ENCODE data around the gene GDF9. TPM values are rescaled to one million over a fixed set of nuclear protein-coding genes. Genes with fewer than 3 reads are reported as not detected.

Gene GDF9
- total RNA-seq, 1 experiment from 2014 or later = 0.42 TPM

DNA sequence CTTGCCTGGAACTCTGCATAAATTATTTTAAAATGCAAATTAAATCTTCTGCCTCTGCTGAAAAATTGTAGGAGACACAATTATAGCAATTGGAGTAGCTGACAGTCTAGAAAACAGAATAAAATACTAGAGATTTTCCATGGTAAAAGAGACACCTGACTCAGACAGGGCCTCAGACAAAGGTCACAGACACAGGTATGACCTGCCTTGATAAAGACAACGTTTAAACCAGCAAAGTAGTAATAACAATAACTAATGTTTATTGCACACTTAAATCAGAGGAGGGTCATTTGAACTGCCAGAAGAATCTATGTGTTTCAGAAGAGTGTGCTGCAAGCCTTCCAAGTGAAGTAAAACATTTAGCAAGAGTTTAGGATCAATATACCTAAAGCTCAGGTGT lies 49.3 kb downstream of the GDF9 start (continued):
- TF ChIP-seq JUN (CRISPR knock-in tag; IDR thresholded peaks at IDR 0.05) = no peak

DNA sequence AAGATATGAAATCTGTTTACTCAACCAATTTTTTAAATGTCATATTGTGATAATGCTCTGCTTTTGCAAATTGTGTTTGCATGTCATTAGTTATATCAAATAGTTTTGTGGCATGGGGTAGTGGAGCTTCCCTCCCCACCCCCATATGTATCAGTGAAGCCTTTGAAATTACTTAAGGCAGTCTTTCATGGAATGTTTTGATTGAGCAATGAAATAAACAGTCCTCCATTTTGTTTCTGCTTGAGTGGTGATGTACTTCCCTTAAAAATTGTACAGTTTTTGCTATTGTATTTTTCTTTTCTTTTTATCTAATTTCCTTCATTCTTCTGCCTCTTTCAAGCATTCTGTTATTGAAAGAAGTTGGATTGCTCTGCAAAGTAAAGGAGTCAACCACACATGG lies 49.7 kb downstream of the GDF9 start:
- POLR2A ChIA-PET = interaction anchor here (0.6 kb wide), 1 partner anchor 62 kb away, joined by 3 read pairs; no protein-coding TSS in a partner anchor
- H3K4me3 Mint-ChIP-seq = no peak overlapping the region
- no peaks in the 10 kb centered on the region for H3K9me3 Mint-ChIP-seq
- H3K27ac Mint-ChIP-seq = no peak overlapping the region
- H3K4me1 Mint-ChIP-seq = peaks cover 18% of the 10 kb centered on the region
- H3K27me3 Mint-ChIP-seq (ENCODE audit: low read depth) = peaks cover 72% of the 10 kb centered on the region
- H3K36me3 Mint-ChIP-seq = no peaks in the 10 kb centered on the region
- CTCF ChIA-PET = interaction anchor here (5.3 kb wide), 1 partner anchor 9 kb away, joined by 101 read pairs; no protein-coding TSS in a partner anchor
- DNase-seq (ENCODE audit: low spot score) = no peak
- ATAC-seq = no peak
- TF ChIP-seq NR3C1 (CRISPR knock-in tag; conservative IDR thresholded peaks at IDR 0.05; ENCODE audit: low read depth) (no peak), ZNF138 (CRISPR knock-in tag; conservative IDR thresholded peaks at IDR 0.05) (no peak), ZNF219 (CRISPR knock-in tag; IDR thresholded peaks at IDR 0.05; ENCODE audit: borderline replicate concordance) (no peak), SP1 (CRISPR knock-in tag; conservative IDR thresholded peaks at IDR 0.05) (no peak), ETV6 (CRISPR knock-in tag; IDR thresholded peaks at IDR 0.05) (no peak), NFE2L1 (CRISPR knock-in tag; IDR thresholded peaks at IDR 0.05) (no peak)
- TF ChIP-seq, protein P1, sequence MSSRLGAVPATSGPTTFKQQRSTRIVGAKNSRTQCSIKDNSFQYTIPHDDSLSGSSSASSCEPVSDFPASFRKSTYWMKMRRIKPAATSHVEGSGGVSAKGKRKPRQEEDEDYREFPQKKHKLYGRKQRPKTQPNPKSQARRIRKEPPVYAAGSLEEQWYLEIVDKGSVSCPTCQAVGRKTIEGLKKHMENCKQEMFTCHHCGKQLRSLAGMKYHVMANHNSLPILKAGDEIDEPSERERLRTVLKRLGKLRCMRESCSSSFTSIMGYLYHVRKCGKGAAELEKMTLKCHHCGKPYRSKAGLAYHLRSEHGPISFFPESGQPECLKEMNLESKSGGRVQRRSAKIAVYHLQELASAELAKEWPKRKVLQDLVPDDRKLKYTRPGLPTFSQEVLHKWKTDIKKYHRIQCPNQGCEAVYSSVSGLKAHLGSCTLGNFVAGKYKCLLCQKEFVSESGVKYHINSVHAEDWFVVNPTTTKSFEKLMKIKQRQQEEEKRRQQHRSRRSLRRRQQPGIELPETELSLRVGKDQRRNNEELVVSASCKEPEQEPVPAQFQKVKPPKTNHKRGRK (CRISPR knock-in tag; IDR thresholded peaks at IDR 0.05; ENCODE audit: borderline replicate concordance) = no peak
- TF ChIP-seq, protein P2, sequence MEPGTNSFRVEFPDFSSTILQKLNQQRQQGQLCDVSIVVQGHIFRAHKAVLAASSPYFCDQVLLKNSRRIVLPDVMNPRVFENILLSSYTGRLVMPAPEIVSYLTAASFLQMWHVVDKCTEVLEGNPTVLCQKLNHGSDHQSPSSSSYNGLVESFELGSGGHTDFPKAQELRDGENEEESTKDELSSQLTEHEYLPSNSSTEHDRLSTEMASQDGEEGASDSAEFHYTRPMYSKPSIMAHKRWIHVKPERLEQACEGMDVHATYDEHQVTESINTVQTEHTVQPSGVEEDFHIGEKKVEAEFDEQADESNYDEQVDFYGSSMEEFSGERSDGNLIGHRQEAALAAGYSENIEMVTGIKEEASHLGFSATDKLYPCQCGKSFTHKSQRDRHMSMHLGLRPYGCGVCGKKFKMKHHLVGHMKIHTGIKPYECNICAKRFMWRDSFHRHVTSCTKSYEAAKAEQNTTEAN (CRISPR knock-in tag; IDR thresholded peaks at IDR 0.05) = no peak
- TF ChIP-seq, protein P3, sequence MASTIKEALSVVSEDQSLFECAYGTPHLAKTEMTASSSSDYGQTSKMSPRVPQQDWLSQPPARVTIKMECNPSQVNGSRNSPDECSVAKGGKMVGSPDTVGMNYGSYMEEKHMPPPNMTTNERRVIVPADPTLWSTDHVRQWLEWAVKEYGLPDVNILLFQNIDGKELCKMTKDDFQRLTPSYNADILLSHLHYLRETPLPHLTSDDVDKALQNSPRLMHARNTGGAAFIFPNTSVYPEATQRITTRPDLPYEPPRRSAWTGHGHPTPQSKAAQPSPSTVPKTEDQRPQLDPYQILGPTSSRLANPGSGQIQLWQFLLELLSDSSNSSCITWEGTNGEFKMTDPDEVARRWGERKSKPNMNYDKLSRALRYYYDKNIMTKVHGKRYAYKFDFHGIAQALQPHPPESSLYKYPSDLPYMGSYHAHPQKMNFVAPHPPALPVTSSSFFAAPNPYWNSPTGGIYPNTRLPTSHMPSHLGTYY (CRISPR knock-in tag; IDR thresholded peaks at IDR 0.05) = no peak
- TF ChIP-seq, protein P4, sequence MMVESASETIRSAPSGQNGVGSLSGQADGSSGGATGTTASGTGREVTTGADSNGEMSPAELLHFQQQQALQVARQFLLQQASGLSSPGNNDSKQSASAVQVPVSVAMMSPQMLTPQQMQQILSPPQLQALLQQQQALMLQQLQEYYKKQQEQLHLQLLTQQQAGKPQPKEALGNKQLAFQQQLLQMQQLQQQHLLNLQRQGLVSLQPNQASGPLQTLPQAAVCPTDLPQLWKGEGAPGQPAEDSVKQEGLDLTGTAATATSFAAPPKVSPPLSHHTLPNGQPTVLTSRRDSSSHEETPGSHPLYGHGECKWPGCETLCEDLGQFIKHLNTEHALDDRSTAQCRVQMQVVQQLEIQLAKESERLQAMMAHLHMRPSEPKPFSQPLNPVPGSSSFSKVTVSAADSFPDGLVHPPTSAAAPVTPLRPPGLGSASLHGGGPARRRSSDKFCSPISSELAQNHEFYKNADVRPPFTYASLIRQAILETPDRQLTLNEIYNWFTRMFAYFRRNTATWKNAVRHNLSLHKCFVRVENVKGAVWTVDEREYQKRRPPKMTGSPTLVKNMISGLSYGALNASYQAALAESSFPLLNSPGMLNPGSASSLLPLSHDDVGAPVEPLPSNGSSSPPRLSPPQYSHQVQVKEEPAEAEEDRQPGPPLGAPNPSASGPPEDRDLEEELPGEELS (CRISPR knock-in tag; IDR thresholded peaks at IDR 0.05) = no peak

DNA sequence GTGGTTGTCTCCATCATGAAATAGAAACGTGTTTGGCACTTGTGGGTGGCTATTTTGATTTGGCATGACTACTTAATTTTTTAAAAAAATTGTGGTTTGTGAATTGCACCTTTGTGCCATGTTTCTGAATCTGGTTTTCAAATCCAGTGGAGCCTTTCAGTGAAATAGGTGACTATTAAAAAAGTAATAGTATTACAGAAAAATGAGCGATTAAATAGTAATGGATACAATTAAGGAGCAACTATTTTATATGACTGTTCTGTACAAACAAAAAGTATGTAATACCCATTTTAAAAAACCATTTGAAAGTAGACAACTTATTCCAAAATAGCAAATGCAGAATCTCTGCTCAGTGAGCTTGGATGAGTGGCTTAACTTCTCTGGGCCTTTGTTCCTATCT lies 50.2 kb downstream of the GDF9 start:
- Mint-ChIP-seq H3K4me3 (no peak overlapping the region), H3K36me3 (no peaks in the 10 kb centered on the region), H3K27ac (no peak overlapping the region), H3K27me3 (ENCODE audit: low read depth) (peaks cover 74% of the 10 kb centered on the region), H3K9me3 (no peaks in the 10 kb centered on the region), H3K4me1 (peaks cover 18% of the 10 kb centered on the region)
- no peak for TF ChIP-seq CBFB (CRISPR knock-in tag; IDR thresholded peaks at IDR 0.05; ENCODE audit: low read depth)
- no peak for DNase-seq (ENCODE audit: low spot score)
- ATAC-seq = no peak
- CTCF ChIA-PET = no interaction called here
- POLR2A ChIA-PET = no interaction called here

DNA sequence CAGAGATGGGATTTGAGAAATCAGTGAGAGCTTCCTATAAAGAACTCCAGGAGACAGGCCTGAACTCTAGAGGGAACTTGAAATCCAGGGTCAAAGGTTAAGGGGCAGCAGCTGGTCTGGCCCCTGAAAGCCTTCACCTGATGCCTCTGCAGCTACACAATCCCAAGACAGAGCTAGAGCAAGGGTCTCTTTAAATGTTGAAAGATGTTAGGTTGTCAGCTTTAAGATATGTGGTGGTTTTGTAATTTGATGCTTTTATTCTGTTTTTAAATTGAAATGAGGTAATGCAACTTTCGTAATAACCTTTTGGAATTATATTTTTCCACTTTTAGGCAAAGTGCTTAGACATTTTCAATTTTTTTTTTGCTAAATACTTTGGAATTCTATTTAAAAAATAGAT lies 50.8 kb downstream of the GDF9 start:
- no peak for DNase-seq (ENCODE audit: low spot score)
- ChIA-PET POLR2A (no interaction called here), CTCF (interaction anchor here (0.8 to 3.1 kb wide), 6 partner anchors 10 to 68 kb away, joined by 5 to 26 read pairs (median 15); partner anchors contain the start of gene CCNI2)
- ATAC-seq = no peak
- H3K9me3 Mint-ChIP-seq = no peaks in the 10 kb centered on the region
- H3K4me1 Mint-ChIP-seq = peaks cover 18% of the 10 kb centered on the region
- peaks cover 80% of the 10 kb centered on the region for H3K27me3 Mint-ChIP-seq (ENCODE audit: low read depth)
- H3K36me3 Mint-ChIP-seq = no peaks in the 10 kb centered on the region
- H3K4me3 Mint-ChIP-seq = peak overlapping the region; percentile 45
- TF ChIP-seq, protein P5, sequence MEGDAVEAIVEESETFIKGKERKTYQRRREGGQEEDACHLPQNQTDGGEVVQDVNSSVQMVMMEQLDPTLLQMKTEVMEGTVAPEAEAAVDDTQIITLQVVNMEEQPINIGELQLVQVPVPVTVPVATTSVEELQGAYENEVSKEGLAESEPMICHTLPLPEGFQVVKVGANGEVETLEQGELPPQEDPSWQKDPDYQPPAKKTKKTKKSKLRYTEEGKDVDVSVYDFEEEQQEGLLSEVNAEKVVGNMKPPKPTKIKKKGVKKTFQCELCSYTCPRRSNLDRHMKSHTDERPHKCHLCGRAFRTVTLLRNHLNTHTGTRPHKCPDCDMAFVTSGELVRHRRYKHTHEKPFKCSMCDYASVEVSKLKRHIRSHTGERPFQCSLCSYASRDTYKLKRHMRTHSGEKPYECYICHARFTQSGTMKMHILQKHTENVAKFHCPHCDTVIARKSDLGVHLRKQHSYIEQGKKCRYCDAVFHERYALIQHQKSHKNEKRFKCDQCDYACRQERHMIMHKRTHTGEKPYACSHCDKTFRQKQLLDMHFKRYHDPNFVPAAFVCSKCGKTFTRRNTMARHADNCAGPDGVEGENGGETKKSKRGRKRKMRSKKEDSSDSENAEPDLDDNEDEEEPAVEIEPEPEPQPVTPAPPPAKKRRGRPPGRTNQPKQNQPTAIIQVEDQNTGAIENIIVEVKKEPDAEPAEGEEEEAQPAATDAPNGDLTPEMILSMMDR (IDR thresholded peaks at IDR 0.05) = no peak
- TF ChIP-seq HMGA2 (CRISPR knock-in tag; IDR thresholded peaks at IDR 0.05) = no peak
- TF ChIP-seq, protein P6, sequence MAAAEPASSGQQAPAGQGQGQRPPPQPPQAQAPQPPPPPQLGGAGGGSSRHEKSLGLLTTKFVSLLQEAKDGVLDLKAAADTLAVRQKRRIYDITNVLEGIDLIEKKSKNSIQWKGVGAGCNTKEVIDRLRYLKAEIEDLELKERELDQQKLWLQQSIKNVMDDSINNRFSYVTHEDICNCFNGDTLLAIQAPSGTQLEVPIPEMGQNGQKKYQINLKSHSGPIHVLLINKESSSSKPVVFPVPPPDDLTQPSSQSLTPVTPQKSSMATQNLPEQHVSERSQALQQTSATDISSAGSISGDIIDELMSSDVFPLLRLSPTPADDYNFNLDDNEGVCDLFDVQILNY (CRISPR knock-in tag; IDR thresholded peaks at IDR 0.05) = no peak
- TF ChIP-seq RORB (CRISPR knock-in tag; IDR thresholded peaks at IDR 0.05) = no peak
- no peak for TF ChIP-seq KAT7 (CRISPR knock-in tag; IDR thresholded peaks at IDR 0.05; ENCODE audit: borderline replicate concordance)
- no peak for TF ChIP-seq ZNF396 (CRISPR knock-in tag; IDR thresholded peaks at IDR 0.05; ENCODE audit: borderline replicate concordance)
- no peak for TF ChIP-seq NR1H2 (CRISPR knock-in tag; IDR thresholded peaks at IDR 0.05)
- TF ChIP-seq, protein P7, sequence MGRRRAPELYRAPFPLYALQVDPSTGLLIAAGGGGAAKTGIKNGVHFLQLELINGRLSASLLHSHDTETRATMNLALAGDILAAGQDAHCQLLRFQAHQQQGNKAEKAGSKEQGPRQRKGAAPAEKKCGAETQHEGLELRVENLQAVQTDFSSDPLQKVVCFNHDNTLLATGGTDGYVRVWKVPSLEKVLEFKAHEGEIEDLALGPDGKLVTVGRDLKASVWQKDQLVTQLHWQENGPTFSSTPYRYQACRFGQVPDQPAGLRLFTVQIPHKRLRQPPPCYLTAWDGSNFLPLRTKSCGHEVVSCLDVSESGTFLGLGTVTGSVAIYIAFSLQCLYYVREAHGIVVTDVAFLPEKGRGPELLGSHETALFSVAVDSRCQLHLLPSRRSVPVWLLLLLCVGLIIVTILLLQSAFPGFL (CRISPR knock-in tag; IDR thresholded peaks at IDR 0.05; ENCODE audit: borderline replicate concordance) = no peak
- H3K27ac Mint-ChIP-seq = no peak overlapping the region
